GM23248 (cell line): ENCODE data around the gene OR7G2. TPM values are rescaled to one million over a fixed set of nuclear protein-coding genes. Genes with fewer than 3 reads are reported as not detected.

Source experiments
- DNase-seq: peaks from one replicate; pipeline ENCODE4 v3.0.0-alpha.2; 2015
- H2AFZ ChIP-seq: fragments of 200-600 bp; sonication (generic); 2 replicates; pipeline ENCODE4 v1.6.1; 2016; ENCODE audit warnings: antibody characterized with exemption
- H3F3A ChIP-seq: fragments of 200-600 bp; sonication (generic); 2 replicates; pipeline ENCODE4 v1.6.1; 2016; ENCODE audit warnings: mild to moderate bottlenecking, antibody characterized with exemption, mixed run types; ENCODE audit not compliant: insufficient read depth
- H3K27ac ChIP-seq: fragments of 200-600 bp; sonication (generic); 2 replicates; pipeline ENCODE4 v1.5.1; 2016; ENCODE audit warnings: mild to moderate bottlenecking
- H3K27me3 ChIP-seq: fragments of 200-600 bp; sonication (generic); replicated peaks from 2 replicates; pipeline ENCODE4 v1.6.1; 2016; ENCODE audit warnings: mild to moderate bottlenecking; ENCODE audit not compliant: insufficient read depth
- H3K36me3 ChIP-seq: fragments of 200-600 bp; sonication (generic); 2 replicates; pipeline ENCODE4 v1.6.1; 2016; ENCODE audit warnings: low read depth, mild to moderate bottlenecking
- H3K4me1 ChIP-seq: fragments of 200-600 bp; sonication (generic); 2 replicates; pipeline ENCODE4 v1.6.1; 2016; ENCODE audit warnings: mild to moderate bottlenecking; ENCODE audit not compliant: insufficient read depth
- H3K4me2 ChIP-seq: fragments of 200-600 bp; sonication (generic); one replicate; pipeline ENCODE4 v1.6.1; 2016; ENCODE audit warnings: mild to moderate bottlenecking; ENCODE audit not compliant: unreplicated experiment
- H3K4me3 ChIP-seq: fragments of 200-600 bp; sonication (generic); 2 replicates; pipeline ENCODE4 v1.5.1; 2016; ENCODE audit warnings: mild to moderate bottlenecking
- H3K79me2 ChIP-seq: fragments of 200-600 bp; sonication (generic); 2 replicates; pipeline ENCODE4 v1.6.1; 2016; ENCODE audit warnings: mild to moderate bottlenecking; ENCODE audit not compliant: insufficient read depth
- H3K9ac ChIP-seq: fragments of 200-600 bp; sonication (generic); 2 replicates; pipeline ENCODE4 v1.6.1; 2016; ENCODE audit warnings: mild to moderate bottlenecking
- H3K9me2 ChIP-seq: fragments of 200-600 bp; sonication (generic); 2 replicates; pipeline ENCODE4 v1.6.1; 2016; ENCODE audit warnings: mixed run types, mild to moderate bottlenecking, moderate library complexity; ENCODE audit not compliant: insufficient read depth
- H3K9me3 ChIP-seq: fragments of 200-600 bp; sonication (generic); one replicate; pipeline ENCODE4 v1.6.1; 2017; ENCODE audit warnings: low read depth
- H4K20me1 ChIP-seq: fragments of 200-600 bp; sonication (generic); 2 replicates; pipeline ENCODE4 v1.6.0; 2016; ENCODE audit not compliant: insufficient read depth
- EZH2 ChIP-seq: fragments of 200-600 bp; sonication (generic); IDR thresholded peaks from 2 replicates; pipeline ENCODE4 v1.6.1; 2018; ENCODE audit warnings: antibody characterized with exemption, mild to moderate bottlenecking; ENCODE audit not compliant: insufficient read depth, poor library complexity, severe bottlenecking
- EZH2phosphoT487 ChIP-seq: fragments of 200-600 bp; sonication (generic); IDR thresholded peaks from 2 replicates; pipeline ENCODE4 v1.6.1; 2018; ENCODE audit warnings: antibody characterized with exemption, moderate library complexity, mild to moderate bottlenecking, low read depth; ENCODE audit not compliant: insufficient read depth
- WGBS, 2 experiments: methylation state at CpG; one replicate each; pipeline ENCODE4 v1.1.6; 2015 to 2017; ENCODE audit warnings: low lambda C conversion rate in 2 of 2, low coverage in 1 of 2; ENCODE audit errors: missing lambda C conversion rate in 2 of 2; 5-methylcytosine and 5-hydroxymethylcytosine counted together
- in situ Hi-C: fragments of 300-500 bp; cut with MboI; formaldehyde crosslinking; loops from 2 replicates; pipeline ENCODE4 v1.15.0; 2020
- polyA plus RNA-seq: library from polyadenylated mRNA; unstranded; fragments of >200 nt; fragmentation: Nextera tagmentation; extraction: Ambion mirVana; gene quantifications from 2 replicates; pipeline ENCODE4 v1.2.1, GENCODE V29; 2016
- total RNA-seq: library from RNA; depleted of rRNA; stranded (reverse); fragments of >200 nt; shearing (Covaris generic); gene quantifications from 2 replicates; pipeline ENCODE4 v1.2.3, GENCODE V29; 2014

Gene OR7G2
- total and polyA plus RNA-seq, 2 experiments from 2014 or later = not detected

DNA sequence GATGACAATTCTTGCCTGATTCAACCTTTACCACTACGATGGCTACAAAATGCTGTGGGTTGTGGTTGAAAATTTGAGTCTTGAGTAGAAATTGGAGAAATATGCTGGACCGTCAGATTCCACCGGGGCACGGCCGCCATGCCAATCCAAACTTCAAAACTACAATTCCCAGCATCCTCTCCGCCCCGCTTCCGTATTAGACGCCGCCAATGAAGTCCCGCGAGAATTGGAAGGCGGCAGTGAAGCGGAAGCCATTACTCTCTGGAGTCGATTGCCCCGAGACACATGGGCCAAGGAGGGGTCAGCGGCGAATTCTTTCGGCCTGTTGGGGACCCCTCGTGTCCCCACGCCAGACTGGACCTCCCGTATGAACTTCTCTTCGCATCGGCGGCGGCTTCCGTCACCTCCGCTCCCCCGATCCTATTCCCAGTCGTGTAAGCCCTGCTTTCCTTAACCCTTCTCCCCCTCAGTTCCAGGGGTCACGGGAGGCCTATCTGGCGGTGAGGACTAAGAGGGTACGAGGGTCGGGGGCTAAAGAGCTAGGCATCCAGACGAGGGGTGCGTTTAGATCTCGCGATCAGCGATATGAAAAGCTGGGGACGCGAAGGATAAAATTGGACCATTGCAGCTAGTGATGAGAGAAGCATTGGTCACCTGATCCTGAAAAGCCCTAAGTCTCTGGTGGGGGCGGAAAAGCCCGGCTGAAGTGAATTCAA lies 33.0 kb upstream of the OR7G2 start, which contains the start of gene ZNF317:
TSS of gene ZNF317 (plus strand) at position 239 of the 716 bp plus-strand sequence. CDS start 15,620 bp downstream, outside the sequence.
- Histone ChIP-seq H3K4me1 (peaks cover 8% of the 10 kb centered on the region), H4K20me1 (peaks cover 5% of the 10 kb centered on the region; the same call in 1 of the 2 replicates), H3K9me3 (no peaks in the 10 kb centered on the region), H3K27me3 (no peaks in the 10 kb centered on the region), H3K36me3 (peaks cover 14% of the 10 kb centered on the region; the same call in 1 of the 2 replicates), H3K4me3 (peak within 1 kb of the TSS; percentile 100), H3F3A (peaks cover 6% of the 10 kb centered on the region; the same call in 1 of the 2 replicates), H3K9ac (peak within 1 kb of the TSS; percentile 98), H3K4me2 (peak within 1 kb of the TSS; percentile 98), H3K9me2 (no peaks in the 10 kb centered on the region), H3K27ac (peak within 1 kb of the TSS; percentile 73), H3K79me2 (peaks cover 51% of the 10 kb centered on the region), H2AFZ (peak within 1 kb of the TSS; percentile 100)
- DNase-seq = peak; percentile 97
- TF ChIP-seq EZH2phosphoT487 = no peak
- TF ChIP-seq EZH2 = no peak
- WGBS, 2 experiments = 0 to 1% methylated on average over 43 of the region's 43 CpGs
- in situ Hi-C loops = no loop called here

DNA sequence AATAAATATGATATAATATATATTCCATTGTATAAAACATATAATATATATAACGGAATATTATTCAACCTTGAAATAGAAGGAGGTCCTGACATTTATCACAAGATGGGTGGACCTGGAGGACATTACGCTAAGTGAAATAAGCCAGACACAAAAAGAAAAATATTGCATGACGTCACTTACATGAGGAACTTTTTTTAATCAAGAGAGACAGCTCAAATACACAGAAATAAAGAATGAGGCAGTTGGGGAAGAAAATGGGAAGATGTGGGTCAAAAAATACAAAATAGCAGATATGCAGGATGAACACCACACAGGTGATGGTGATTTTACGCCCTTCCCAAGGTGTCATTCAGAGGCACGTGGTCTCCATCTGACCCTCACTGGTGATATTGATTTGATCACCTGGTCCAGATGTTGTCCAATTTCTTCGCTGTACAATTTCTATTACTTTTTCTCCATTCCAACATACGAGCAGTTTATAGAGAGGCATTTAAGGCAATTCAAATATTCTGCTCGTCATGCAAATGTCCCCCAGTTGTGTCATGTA lies 32.4 kb upstream of the OR7G2 start:
- Histone ChIP-seq H3K9ac (peak overlapping the region; percentile 98), H4K20me1 (peaks cover 3% of the 10 kb centered on the region; the same call in 1 of the 2 replicates), H3K36me3 (peaks cover 13% of the 10 kb centered on the region; the same call in 1 of the 2 replicates), H3K4me1 (peaks cover 8% of the 10 kb centered on the region), H3F3A (peaks cover 2% of the 10 kb centered on the region; the same call in 1 of the 2 replicates), H2AFZ (peak overlapping the region; percentile 100), H3K27ac (no peak overlapping the region), H3K9me2 (no peaks in the 10 kb centered on the region), H3K27me3 (no peaks in the 10 kb centered on the region), H3K9me3 (no peaks in the 10 kb centered on the region), H3K79me2 (peaks cover 45% of the 10 kb centered on the region), H3K4me2 (peak overlapping the region; percentile 98), H3K4me3 (peak overlapping the region; percentile 100)
- peak; percentile 13 for DNase-seq
- TF ChIP-seq EZH2 (no peak), EZH2phosphoT487 (no peak)
- 20 to 21% methylated on average over 8 of the region's 8 CpGs for WGBS, 2 experiments
- in situ Hi-C loops = loop anchor here (10.0 kb wide), 1 partner anchor 645 kb away; no protein-coding TSS in a partner anchor

DNA sequence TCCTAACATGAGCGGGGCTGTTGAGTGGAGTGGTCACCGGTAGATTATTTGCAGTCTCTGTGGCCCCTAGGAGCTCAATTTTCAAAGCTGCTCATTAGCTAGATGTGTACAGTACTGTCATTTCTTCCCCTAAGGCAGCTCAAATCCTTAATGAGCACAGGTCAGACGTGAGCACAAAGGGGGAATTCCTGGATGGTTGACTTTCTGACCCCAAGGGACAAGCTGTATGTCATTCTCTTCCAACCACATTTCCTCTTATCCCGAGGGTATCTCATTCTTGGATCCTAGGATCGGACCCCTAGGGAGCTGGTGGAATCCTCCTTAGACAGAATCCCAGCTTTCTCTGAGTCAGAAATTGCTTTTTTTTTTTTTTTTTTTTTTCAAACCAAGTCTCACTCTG lies 25.1 kb upstream of the OR7G2 start:
- Histone ChIP-seq H3K36me3 (no peaks in the 10 kb centered on the region), H3K9me3 (no peaks in the 10 kb centered on the region), H4K20me1 (no peaks in the 10 kb centered on the region), H3K4me2 (no peak overlapping the region), H3F3A (no peaks in the 10 kb centered on the region), H3K4me3 (no peak overlapping the region), H2AFZ (no peak overlapping the region), H3K9ac (no peak overlapping the region), H3K4me1 (no peaks in the 10 kb centered on the region), H3K9me2 (no peaks in the 10 kb centered on the region), H3K27me3 (no peaks in the 10 kb centered on the region), H3K27ac (no peak overlapping the region), H3K79me2 (no peaks in the 10 kb centered on the region)
- no peak for DNase-seq
- no peak for TF ChIP-seq EZH2
- no peak for TF ChIP-seq EZH2phosphoT487
- in situ Hi-C loops = loop anchor here (10.0 kb wide), 1 partner anchor 652 kb away; no protein-coding TSS in a partner anchor
- 35 to 41% methylated on average over 5 of the region's 5 CpGs for WGBS, 2 experiments

DNA sequence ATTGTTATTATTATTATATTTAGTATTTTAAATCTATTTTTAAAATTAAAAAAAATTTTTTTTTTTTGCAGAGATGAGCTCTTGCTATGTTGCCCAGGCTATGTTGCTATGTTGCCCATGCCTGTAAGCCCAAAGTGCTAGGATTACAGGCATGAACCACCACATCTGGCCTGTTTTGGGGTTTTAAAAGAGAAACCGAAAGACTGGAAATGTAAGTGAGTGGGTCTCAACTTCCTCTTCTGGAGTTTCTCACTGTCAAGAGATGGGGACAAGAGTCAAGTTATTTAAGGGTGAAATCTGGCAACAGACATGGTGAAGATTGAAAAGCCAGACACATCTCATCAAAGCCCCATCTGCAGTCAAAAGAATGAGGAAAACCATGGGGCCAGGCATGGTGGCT lies 23.7 kb upstream of the OR7G2 start:
- no peaks in the 10 kb centered on the region for H3K9me2 ChIP-seq
- in situ Hi-C loops = loop anchor here (10.0 kb wide), 1 partner anchor 654 kb away; no protein-coding TSS in a partner anchor
- H3K27ac ChIP-seq = no peak overlapping the region

More for the DNA sequence above, 23.7 kb upstream of the OR7G2 start:
- no peak for TF ChIP-seq EZH2
- TF ChIP-seq EZH2phosphoT487 = no peak
- Histone ChIP-seq H3K36me3 (no peaks in the 10 kb centered on the region), H3K27me3 (no peaks in the 10 kb centered on the region), H4K20me1 (no peaks in the 10 kb centered on the region), H3F3A (no peaks in the 10 kb centered on the region), H3K4me1 (no peaks in the 10 kb centered on the region), H3K79me2 (no peaks in the 10 kb centered on the region), H3K9ac (no peak overlapping the region), H3K9me3 (no peaks in the 10 kb centered on the region), H3K4me3 (no peak overlapping the region), H2AFZ (no peak overlapping the region), H3K4me2 (no peak overlapping the region)
- WGBS, 2 experiments = 19 to 51% methylated on average over 1 of the region's 1 CpG
- no peak for DNase-seq
